ENCODE data around the gene TCTN1. TPM values are rescaled to one million over a fixed set of nuclear protein-coding genes. Genes with fewer than 3 reads are reported as not detected.

TCTN1 gene
- total RNA-seq, 1 donor from 2014 or later = 4.5 TPM

DNA sequence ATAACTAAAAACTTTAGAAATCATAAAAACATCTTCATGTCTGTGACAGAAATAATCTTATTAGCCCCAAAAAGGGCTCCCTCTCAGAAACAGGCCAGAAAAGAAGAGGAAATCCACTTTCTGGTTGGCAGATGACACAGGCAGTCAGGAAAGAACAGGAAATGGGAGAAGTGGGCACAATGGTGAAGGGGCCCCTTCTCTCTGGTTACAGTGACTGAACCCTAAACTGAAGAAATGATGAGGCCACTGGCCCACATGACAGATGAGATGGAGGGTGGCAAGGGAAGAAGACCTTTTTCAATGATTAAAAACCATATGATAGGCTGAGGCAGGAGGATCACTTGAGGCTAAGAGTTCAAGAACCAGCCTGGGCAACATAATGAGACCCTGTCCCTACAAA lies 21.1 kb downstream of the TCTN1 start:
- FAIRE-seq (no peak), DNase-seq (ENCODE audit: low read depth) (no peak)
- Histone ChIP-seq H3K36me3 (ENCODE audit: control insufficient read depth, insufficient read depth, low read length) (no peaks in the 10 kb centered on the region), H3K4me3 (ENCODE audit: low read depth, low read length) (no peak overlapping the region), H3K27me3 (ENCODE audit: control insufficient read depth, insufficient read depth, low read length) (no peaks in the 10 kb centered on the region)
- TF ChIP-seq, protein P1, sequence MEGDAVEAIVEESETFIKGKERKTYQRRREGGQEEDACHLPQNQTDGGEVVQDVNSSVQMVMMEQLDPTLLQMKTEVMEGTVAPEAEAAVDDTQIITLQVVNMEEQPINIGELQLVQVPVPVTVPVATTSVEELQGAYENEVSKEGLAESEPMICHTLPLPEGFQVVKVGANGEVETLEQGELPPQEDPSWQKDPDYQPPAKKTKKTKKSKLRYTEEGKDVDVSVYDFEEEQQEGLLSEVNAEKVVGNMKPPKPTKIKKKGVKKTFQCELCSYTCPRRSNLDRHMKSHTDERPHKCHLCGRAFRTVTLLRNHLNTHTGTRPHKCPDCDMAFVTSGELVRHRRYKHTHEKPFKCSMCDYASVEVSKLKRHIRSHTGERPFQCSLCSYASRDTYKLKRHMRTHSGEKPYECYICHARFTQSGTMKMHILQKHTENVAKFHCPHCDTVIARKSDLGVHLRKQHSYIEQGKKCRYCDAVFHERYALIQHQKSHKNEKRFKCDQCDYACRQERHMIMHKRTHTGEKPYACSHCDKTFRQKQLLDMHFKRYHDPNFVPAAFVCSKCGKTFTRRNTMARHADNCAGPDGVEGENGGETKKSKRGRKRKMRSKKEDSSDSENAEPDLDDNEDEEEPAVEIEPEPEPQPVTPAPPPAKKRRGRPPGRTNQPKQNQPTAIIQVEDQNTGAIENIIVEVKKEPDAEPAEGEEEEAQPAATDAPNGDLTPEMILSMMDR (IDR thresholded peaks at IDR 0.05; ENCODE audit: insufficient read depth, low read length, severe bottlenecking) = no peak

DNA sequence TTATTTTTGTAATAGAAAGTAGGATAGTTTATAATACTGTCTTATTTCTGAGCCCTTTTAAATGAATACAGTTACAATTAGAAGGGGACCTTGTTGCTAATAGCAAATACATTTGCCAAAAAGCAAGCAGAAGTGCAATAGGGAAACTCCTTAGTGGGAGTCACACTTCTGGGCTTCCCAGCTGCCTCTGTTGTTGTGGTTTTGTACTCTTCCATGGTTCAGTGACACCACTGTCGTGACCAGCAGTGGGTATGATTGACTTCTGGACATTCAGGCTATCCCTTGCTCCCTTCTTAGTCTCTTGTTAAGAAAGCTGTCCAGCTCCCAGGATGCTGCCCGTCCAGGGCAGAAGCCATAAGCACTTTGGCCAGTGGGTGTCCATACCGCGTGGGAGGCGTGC lies 22.6 kb downstream of the TCTN1 start:
- TF ChIP-seq, protein P1 (IDR thresholded peaks at IDR 0.05; ENCODE audit: insufficient read depth, low read length, severe bottlenecking) = no peak
- Histone ChIP-seq H3K27me3 (ENCODE audit: control insufficient read depth, insufficient read depth, low read length) (no peaks in the 10 kb centered on the region), H3K4me3 (ENCODE audit: low read depth, low read length) (no peak overlapping the region), H3K36me3 (ENCODE audit: control insufficient read depth, insufficient read depth, low read length) (no peaks in the 10 kb centered on the region)
- no peak for FAIRE-seq
- DNase-seq (ENCODE audit: low read depth) = no peak

DNA sequence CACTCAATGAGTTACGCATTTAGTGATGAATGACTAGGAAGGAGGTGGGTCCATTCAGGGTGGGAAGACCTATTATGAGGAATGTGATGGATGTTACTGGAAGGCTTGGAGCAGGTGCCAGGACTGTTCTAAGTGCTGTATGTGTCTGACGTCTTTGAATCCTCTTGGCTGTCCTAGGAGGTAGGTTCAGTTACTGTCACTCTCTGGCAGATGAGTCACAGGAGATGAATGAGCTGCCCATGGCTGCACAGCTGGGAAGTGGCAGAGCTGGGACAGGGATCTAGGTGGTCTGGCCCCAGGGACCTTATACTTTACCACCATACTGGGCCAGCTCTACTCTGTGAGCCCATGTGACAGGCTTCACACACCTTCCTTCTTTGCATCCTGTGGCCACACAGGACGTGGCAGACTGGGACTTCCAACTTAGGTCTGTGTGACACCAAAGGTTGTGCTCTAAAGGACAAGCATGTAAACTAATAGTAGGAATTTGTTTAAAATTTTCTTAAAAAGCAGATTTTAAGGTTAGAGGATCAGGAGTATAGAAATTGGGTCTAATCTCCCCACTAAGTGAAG lies 24.0 kb downstream of the TCTN1 start:
- H3K36me3 ChIP-seq (ENCODE audit: control insufficient read depth, insufficient read depth, low read length) = no peaks in the 10 kb centered on the region
- TF ChIP-seq, protein P1 (IDR thresholded peaks at IDR 0.05; ENCODE audit: insufficient read depth, low read length, severe bottlenecking) = no peak
- DNase-seq (ENCODE audit: low read depth) (no peak), FAIRE-seq (no peak)
- H3K4me3 ChIP-seq (ENCODE audit: low read depth, low read length) = no peak overlapping the region
- no peaks in the 10 kb centered on the region for H3K27me3 ChIP-seq (ENCODE audit: control insufficient read depth, insufficient read depth, low read length)

DNA sequence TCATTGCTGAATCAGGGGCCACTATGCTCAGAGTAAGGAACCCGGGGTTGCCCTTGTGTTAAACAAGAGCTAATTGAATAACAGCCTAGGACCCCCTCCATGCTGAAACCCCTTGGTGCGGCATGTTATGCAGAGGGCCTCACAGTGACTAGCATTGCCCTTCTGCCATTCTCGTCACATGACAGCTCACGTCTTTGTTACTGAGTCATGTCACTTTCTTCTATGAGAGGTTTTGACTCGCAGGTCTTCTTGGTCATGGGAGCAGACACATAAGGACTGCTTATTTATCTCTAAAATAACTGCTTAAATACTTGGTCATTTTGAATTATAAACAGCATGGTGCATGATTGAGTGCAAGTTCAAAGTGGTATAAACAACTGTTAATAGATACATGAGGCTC lies 24.9 kb downstream of the TCTN1 start:
- H3K36me3 ChIP-seq (ENCODE audit: control insufficient read depth, insufficient read depth, low read length) = no peaks in the 10 kb centered on the region
- FAIRE-seq (no peak), DNase-seq (ENCODE audit: low read depth) (peak; percentile 7)
- TF ChIP-seq, protein P1 (IDR thresholded peaks at IDR 0.05; ENCODE audit: insufficient read depth, low read length, severe bottlenecking) = no peak
- no peak overlapping the region for H3K4me3 ChIP-seq (ENCODE audit: low read depth, low read length)
- no peaks in the 10 kb centered on the region for H3K27me3 ChIP-seq (ENCODE audit: control insufficient read depth, insufficient read depth, low read length)

DNA sequence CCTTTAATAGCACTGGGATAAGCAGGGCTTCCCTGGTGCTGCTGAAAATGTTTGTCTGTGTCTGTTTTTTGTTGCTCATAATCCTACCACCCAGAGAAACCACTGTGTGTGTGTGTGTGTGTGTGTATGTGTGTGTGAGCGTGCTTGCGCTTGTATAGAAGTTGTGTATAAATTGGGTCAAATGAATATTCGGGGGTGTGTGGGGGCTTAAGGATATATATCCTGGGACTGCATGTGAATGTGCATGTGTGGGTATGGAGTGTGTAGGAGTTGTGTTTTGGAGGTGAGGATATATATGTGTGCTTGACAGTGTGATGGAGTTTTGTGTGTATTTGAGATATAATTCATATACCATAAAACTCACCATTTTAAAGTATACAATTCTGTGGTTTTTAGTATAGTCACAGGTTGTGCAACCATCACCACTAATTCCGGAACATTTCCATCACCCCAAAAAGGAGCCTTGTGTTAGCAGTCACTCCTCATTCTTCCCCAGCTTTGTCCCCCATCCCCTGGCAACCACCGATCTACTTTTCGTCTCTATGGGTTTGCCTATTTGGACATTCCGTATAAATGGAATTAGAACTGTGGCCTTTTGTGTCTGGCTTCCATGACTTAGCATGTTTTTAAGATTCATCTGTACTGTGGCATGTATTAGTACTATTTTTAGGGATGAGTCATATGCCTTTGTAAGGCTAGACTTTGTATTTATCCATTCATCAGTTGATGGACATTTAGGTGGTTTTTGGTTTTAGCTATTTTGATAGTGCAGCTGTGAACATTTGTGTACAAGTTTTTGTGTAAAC lies 25.6 kb downstream of the TCTN1 start:
- DNase-seq (ENCODE audit: low read depth) = peak; percentile 69
- TF ChIP-seq, protein P1 (IDR thresholded peaks at IDR 0.05; ENCODE audit: insufficient read depth, low read length, severe bottlenecking) = no peak
- no peak for FAIRE-seq
- no peaks in the 10 kb centered on the region for H3K36me3 ChIP-seq (ENCODE audit: control insufficient read depth, insufficient read depth, low read length)
- no peaks in the 10 kb centered on the region for H3K27me3 ChIP-seq (ENCODE audit: control insufficient read depth, insufficient read depth, low read length)
- H3K4me3 ChIP-seq (ENCODE audit: low read depth, low read length) = no peak overlapping the region

All from bronchial epithelial cell (primary cell).